SK-N-SH (cell line): ENCODE results near the gene THSD4.

Source experiments
- EP300 ChIP-seq, 2 experiments: IDR thresholded peaks; 2 replicates each; pipeline versions ENCODE4 v1.4.0 to v1.6.1; 2012; ENCODE audit warnings: borderline replicate concordance in 1 of 2, low read depth in 1 of 2, low read length in 1 of 2
- EZH2phosphoT487 ChIP-seq: fragments of 200-600 bp; sonication (generic); IDR thresholded peaks from 2 replicates; pipeline ENCODE4 v1.6.1; 2017; ENCODE audit warnings: low read depth, mixed run types, mild to moderate bottlenecking, antibody characterized with exemption, moderate library complexity, borderline replicate concordance
- FOXJ3 ChIP-seq: sonication (generic); formaldehyde crosslinking; IDR thresholded peaks from 2 replicates; pipeline ENCODE4 v1.5.1; 2020; ENCODE audit warnings: mild to moderate bottlenecking, missing genetic modification reagents
- JUND ChIP-seq: IDR thresholded peaks from 2 replicates; pipeline ENCODE4 v1.4.0; 2012
- MXI1 ChIP-seq: IDR thresholded peaks from 2 replicates; pipeline ENCODE4 v1.6.1; 2012; ENCODE audit warnings: mild to moderate bottlenecking, low read depth, low read length, improper control_type of control experiment
- RAD21 ChIP-seq: IDR thresholded peaks from 2 replicates; pipeline ENCODE4 v1.6.1; 2012; ENCODE audit warnings: mild to moderate bottlenecking, low read length
- RFX5 ChIP-seq: IDR thresholded peaks from 2 replicates; pipeline ENCODE4 v1.6.1; 2012; ENCODE audit warnings: mild to moderate bottlenecking, improper control_type of control experiment, low read length
- RXRA ChIP-seq: IDR thresholded peaks from 2 replicates; pipeline ENCODE4 v1.4.0; 2012; ENCODE audit warnings: low read depth, mild to moderate bottlenecking, borderline replicate concordance
- TEAD4 ChIP-seq: IDR thresholded peaks from 2 replicates; pipeline ENCODE4 v1.4.0; 2012; ENCODE audit warnings: mild to moderate bottlenecking, borderline replicate concordance; ENCODE audit not compliant: insufficient read depth
- YY1 ChIP-seq: IDR thresholded peaks from 2 replicates; pipeline ENCODE4 v1.4.0; 2012; ENCODE audit warnings: low read depth, mild to moderate bottlenecking
- TF ChIP-seq, protein P1 (sequence below): IDR thresholded peaks from 2 replicates; pipeline ENCODE4; 2012
- TF ChIP-seq, protein P2 (sequence below): fragments of 200-600 bp; sonication (generic); IDR thresholded peaks from 2 replicates; pipeline ENCODE4 v1.6.1; 2017; ENCODE audit warnings: antibody characterized with exemption, mild to moderate bottlenecking, moderate library complexity

DNA sequence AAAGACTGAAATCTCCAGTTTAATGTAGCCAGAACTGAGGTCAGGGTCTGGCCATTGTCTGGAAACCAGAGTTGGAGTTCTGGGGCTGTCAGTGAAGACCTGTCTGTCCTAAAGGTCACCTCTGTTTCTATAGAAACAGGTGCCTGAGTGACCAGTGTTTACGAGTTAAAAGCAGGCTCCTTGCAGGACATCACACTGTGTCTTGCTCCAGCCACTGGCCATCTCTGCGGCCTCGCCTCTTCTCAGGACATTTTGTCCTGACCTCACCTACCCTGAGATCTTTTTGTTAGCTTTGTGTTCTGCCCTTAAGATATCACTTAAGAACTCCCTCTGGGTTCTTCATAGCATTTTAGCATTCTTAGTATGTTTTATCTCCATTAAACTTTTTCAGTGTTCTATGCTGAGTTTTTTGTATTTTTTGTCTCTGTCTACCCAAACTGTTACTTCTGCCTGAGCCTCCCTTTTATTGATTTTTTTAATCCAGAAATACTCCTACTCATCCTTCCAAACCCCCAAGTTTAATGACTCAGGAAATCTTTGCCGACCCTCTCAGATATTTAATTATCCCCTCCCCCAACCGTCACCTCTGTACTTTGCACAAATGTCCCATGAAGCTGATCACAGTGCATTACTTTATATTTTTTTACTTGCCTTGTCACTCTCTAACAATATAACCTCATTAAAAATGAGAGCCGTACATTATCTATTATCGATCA lies 223.7 kb downstream of the THSD4 start:
- TF ChIP-seq, protein P1, sequence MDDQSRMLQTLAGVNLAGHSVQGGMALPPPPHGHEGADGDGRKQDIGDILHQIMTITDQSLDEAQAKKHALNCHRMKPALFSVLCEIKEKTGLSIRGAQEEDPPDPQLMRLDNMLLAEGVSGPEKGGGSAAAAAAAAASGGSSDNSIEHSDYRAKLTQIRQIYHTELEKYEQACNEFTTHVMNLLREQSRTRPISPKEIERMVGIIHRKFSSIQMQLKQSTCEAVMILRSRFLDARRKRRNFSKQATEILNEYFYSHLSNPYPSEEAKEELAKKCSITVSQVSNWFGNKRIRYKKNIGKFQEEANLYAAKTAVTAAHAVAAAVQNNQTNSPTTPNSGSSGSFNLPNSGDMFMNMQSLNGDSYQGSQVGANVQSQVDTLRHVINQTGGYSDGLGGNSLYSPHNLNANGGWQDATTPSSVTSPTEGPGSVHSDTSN, result no peak
- TF ChIP-seq EZH2phosphoT487 (no peak), RFX5 (no peak), RAD21 (no peak), YY1 (no peak), EP300 (IDR thresholded peaks at IDR 0.05; ENCODE audit: borderline replicate concordance in 1 of 2, low read depth in 1 of 2, low read length in 1 of 2) (no peak), JUND (no peak), FOXJ3 (no peak), RXRA (no peak), MXI1 (no peak), TEAD4 (no peak)
- TF ChIP-seq, protein P2, sequence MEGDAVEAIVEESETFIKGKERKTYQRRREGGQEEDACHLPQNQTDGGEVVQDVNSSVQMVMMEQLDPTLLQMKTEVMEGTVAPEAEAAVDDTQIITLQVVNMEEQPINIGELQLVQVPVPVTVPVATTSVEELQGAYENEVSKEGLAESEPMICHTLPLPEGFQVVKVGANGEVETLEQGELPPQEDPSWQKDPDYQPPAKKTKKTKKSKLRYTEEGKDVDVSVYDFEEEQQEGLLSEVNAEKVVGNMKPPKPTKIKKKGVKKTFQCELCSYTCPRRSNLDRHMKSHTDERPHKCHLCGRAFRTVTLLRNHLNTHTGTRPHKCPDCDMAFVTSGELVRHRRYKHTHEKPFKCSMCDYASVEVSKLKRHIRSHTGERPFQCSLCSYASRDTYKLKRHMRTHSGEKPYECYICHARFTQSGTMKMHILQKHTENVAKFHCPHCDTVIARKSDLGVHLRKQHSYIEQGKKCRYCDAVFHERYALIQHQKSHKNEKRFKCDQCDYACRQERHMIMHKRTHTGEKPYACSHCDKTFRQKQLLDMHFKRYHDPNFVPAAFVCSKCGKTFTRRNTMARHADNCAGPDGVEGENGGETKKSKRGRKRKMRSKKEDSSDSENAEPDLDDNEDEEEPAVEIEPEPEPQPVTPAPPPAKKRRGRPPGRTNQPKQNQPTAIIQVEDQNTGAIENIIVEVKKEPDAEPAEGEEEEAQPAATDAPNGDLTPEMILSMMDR, result no peak
